Measurements from ENCODE around the gene SGCE.

The SGCE gene

GRCh38 chr7:94559972-94560371 lies 96.0 kb downstream of the SGCE start:
- peaks cover 9% of the 10 kb centered on the region for H3K36me3 Mint-ChIP-seq (ENCODE audit: low read depth)
- intact Hi-C loops (cut with micrococcal nuclease) = no loop called here
- no peak overlapping the region for H3K4me3 Mint-ChIP-seq
- no peaks in the 10 kb centered on the region for H3K27me3 Mint-ChIP-seq
- peaks cover 5% of the 10 kb centered on the region for H3K4me1 Mint-ChIP-seq (ENCODE audit: low read depth)
- H3K9me3 Mint-ChIP-seq = no peaks in the 10 kb centered on the region
- H3K27ac Mint-ChIP-seq = no peak overlapping the region

- Mint-ChIP-seq H3K4me3 (no peak overlapping the region), H3K4me1 (ENCODE audit: low read depth) (peaks cover 1% of the 10 kb centered on the region), H3K36me3 (ENCODE audit: low read depth) (peaks cover 22% of the 10 kb centered on the region), H3K27me3 (no peaks in the 10 kb centered on the region), H3K27ac (no peak overlapping the region), H3K9me3 (no peaks in the 10 kb centered on the region)
- intact Hi-C loops (cut with micrococcal nuclease) = no loop called here
These were observed 98.7 kb downstream of the SGCE start for GRCh38 chr7:94557215-94557614.

- H3K36me3 Mint-ChIP-seq (ENCODE audit: low read depth) = peaks cover 25% of the 10 kb centered on the region
- no peaks in the 10 kb centered on the region for H3K27me3 Mint-ChIP-seq
- no peaks in the 10 kb centered on the region for H3K4me1 Mint-ChIP-seq (ENCODE audit: low read depth)
- H3K4me3 Mint-ChIP-seq = no peak overlapping the region
- no peaks in the 10 kb centered on the region for H3K9me3 Mint-ChIP-seq
- intact Hi-C loops (cut with micrococcal nuclease) = no loop called here
- H3K27ac Mint-ChIP-seq = no peak overlapping the region
These were observed 99.9 kb downstream of the SGCE start for GRCh38 chr7:94556028-94556427.

- Mint-ChIP-seq H3K4me3 (no peak overlapping the region), H3K27me3 (no peaks in the 10 kb centered on the region), H3K9me3 (no peaks in the 10 kb centered on the region), H3K4me1 (ENCODE audit: low read depth) (no peaks in the 10 kb centered on the region), H3K27ac (no peak overlapping the region), H3K36me3 (ENCODE audit: low read depth) (peaks cover 21% of the 10 kb centered on the region)
- intact Hi-C loops (cut with micrococcal nuclease) = no loop called here
These were observed 108.8 kb downstream of the SGCE start for GRCh38 chr7:94547126-94547525.

- Mint-ChIP-seq H3K27me3 (no peaks in the 10 kb centered on the region), H3K27ac (no peak overlapping the region), H3K4me3 (no peak overlapping the region)
These were observed 115.5 kb downstream of the SGCE start for GRCh38 chr7:94540428-94540827.

More at GRCh38 chr7:94540428-94540827, 115.5 kb downstream of the SGCE start:
- intact Hi-C loops (cut with micrococcal nuclease) = no loop called here
- peaks cover 12% of the 10 kb centered on the region for H3K36me3 Mint-ChIP-seq (ENCODE audit: low read depth)
- no peaks in the 10 kb centered on the region for H3K4me1 Mint-ChIP-seq (ENCODE audit: low read depth)
- H3K9me3 Mint-ChIP-seq = no peaks in the 10 kb centered on the region

Measured in dendritic cell treated with granulocyte-macrophage colony-stimulating factor and Interleukin-4, amounts not matched to agents 40 ng/mL and 50 ng/mL, for 4 days (primary cell).